Fibroblast of skin of right quadriceps (primary cell): Measurements from ENCODE around the gene PRAMEF10.
"Not testable (repeated sequence)": the region's sequence is repeated elsewhere in the genome, so short reads cannot be mapped to it uniquely, and the experiment has no call there.

ENCODE experiments used
- DNase-seq: peaks from one replicate; pipeline ENCODE4 v3.0.0-alpha.2; 2013

Gene PRAMEF10, protein sequence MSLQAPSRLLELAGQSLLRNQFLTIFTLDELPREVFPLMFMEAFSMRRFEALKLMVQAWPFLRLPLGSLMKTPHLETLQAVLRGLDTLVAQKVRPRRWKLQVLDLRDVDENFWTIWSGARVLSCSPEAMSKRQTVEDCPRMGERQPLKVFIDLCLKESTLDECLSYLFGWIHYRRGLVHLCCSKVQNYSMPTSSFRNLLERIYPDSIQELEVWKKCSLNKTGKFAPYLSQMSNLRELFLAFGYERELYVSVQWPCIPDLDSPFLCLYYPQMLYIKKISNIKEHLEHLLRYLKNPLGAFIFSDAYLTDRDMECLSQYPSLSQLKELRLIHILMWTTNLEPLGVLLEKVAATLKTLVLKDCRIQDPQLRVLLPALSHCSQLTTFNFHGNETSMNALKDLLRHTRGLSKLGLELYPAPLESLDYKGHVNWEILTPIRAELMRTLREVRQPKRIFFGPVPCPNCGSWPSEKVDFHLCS

GRCh38 chr1:12898170-12898569, at the start of gene PRAMEF10:
TSS of gene PRAMEF10 (minus strand) at chr1:12898270. CDS start at chr1:12895847, 2,423 bp downstream.
- DNase-seq = not testable (repeated sequence)

DNA sequence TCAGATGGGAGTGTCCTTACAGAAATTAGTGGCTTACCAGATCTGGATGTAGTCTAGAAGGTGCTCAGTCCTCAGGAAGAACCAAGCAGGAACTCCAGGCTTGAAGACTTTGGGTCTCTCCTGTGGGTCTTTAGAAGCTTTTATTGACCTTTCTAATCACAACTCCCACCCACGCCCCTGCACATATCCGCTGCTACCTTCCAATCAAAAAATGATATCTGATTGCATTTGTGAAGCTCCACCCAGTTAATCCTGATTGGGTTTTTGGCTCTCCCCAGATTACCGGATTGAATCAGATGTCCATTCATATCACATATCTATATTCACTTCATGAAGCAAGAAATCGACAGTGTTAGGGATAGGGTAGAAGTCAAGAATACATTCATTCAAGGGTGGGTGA, 49.4 kb upstream of the PRAMEF10 start, which contains the start of gene PRAMEF6:
TSS of gene PRAMEF6 (minus strand) at position 101 of the 400 bp plus-strand sequence. CDS start 5,062 bp downstream, outside the sequence.
- not testable (repeated sequence) for DNase-seq

GRCh38 chr1:12924368-12924767, 26.3 kb upstream of the PRAMEF10 start:
- not testable (repeated sequence) for DNase-seq

- not testable (repeated sequence) for DNase-seq
Observed at GRCh38 chr1:12921749-12922148, 23.7 kb upstream of the PRAMEF10 start.

DNA sequence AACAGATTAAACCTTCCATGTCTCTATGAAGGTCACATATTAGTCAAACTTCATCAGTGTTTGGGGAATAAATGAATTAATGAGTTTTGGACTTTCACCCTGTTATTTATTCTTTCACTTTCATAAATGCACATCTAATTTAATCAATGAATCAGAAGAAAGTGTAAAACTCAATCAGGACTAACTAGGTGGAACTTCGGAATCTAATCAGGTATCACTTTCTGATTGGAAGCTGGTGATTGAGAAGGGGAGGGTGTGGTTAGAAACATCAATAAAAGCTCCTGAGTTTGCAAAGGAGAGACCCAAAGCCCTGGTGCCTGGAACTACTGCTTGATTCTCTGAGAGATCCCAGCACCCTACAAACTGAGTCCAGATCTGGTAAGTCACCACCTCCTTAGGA, 18.2 kb upstream of the PRAMEF10 start, which contains the start of gene PRAMEF7:
TSS of gene PRAMEF7 (plus strand) at position 301 of the 400 bp plus-strand sequence. CDS start 1,083 bp downstream, outside the sequence.
- DNase-seq = not testable (repeated sequence)

GRCh38 chr1:12903793-12904572, 5.9 kb upstream of the PRAMEF10 start:
- DNase-seq = not testable (repeated sequence)

- not testable (repeated sequence) for DNase-seq
Observed at GRCh38 chr1:12899186-12899585, 1.1 kb upstream of the PRAMEF10 start.

- not testable (repeated sequence) for DNase-seq
Observed at GRCh38 chr1:12886101-12886500, 12.0 kb downstream of the PRAMEF10 start, which contains the start of gene PRAMEF4. TSS of gene PRAMEF4 (minus strand) at chr1:12886201. CDS start at chr1:12883394, 2,807 bp downstream.

DNA sequence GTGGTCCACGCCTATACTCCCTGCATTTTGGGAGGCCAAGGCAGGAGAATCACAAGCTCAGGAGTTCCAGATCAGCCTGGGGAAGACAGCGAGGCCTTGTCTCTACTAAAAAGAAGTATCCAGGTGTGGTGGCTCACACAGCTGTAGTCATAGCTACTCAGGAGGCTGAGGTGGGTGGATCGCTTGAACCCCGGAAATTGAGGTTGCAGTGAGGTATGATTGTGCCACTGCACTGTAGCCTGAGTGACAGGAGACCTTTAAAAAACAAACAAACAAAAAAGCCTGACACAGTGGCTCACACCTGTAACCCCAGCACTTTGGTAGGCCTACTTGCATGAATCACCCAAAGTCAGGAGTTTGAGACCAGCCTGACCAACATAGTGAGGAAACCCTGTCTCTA, 19.6 kb downstream of the PRAMEF10 start:
- not testable (repeated sequence) for DNase-seq

GRCh38 chr1:12863131-12863880, 34.8 kb downstream of the PRAMEF10 start:
- DNase-seq = not testable (repeated sequence)

GRCh38 chr1:12856786-12857185, 41.3 kb downstream of the PRAMEF10 start, which contains the start of gene PRAMEF2:
TSS of gene PRAMEF2 (plus strand) at chr1:12857086. CDS start at chr1:12859010, 1,924 bp downstream.
- not testable (repeated sequence) for DNase-seq

DNA sequence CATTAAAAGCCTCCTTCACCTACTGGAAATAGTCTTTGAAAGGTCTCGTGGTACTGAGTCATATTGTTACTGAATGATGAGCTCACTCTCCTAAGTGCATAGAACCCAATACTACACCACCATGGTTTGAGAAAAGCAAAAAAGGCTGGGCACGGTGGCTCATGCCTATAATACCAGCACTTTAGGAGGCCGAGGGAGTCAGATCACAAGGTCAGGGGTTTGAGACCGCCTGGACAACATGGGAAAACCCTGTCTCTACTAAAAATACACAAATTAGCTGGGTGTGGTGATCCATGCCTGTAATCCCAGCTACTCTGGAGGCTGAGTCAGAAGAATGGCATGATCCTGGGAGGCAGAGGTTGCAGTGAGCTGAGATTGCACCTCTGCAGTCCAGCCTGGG, 46.3 kb downstream of the PRAMEF10 start:
- DNase-seq = no peak

DNA sequence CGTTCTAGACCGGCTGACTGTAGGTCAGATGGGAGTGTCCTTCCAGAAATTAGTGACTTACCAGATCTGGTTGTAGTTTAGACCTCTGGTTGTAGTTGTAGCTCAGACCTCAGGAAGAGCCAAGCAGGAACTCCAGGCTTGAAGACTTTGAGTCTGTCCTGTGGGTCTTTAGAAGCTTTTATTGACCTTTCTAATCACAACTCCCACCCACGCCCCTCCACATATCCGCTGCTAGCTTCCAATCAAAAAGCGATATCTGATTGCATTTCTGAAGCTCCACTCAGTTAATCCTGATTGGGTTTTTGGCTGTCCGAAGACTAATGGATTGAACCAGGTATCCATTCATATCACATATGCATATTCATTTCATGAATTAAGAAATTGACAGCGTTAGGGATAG, 49.5 kb downstream of the PRAMEF10 start, which contains the start of gene HNRNPCL1:
TSS of gene HNRNPCL1 (minus strand) at position 101 of the 400 bp plus-strand sequence. CDS start 431 bp downstream, outside the sequence.
- DNase-seq = not testable (repeated sequence)
